Suprapubic skin (tissue), 4 donors: Measurements from ENCODE around the gene ATAD3C. TPM values are rescaled to one million over a fixed set of nuclear protein-coding genes. Genes with fewer than 3 reads are reported as not detected.

Experiments used
- DNase-seq, 2 donors: peaks; one replicate each; pipeline ENCODE4 v3.0.0-alpha.2; 2019; ENCODE audit warnings: low spot score in 2 of 2
- H3K27ac ChIP-seq: fragments of 200-600 bp; sonication (generic); one replicate; pipeline ENCODE4 v1.5.1; 2019
- H3K27me3 ChIP-seq: fragments of 200-600 bp; sonication (generic); one replicate; pipeline ENCODE4 v1.5.1; 2019
- H3K36me3 ChIP-seq: fragments of 200-600 bp; sonication (generic); one replicate; pipeline ENCODE4 v1.5.1; 2019
- H3K4me1 ChIP-seq: fragments of 200-600 bp; sonication (generic); one replicate; pipeline ENCODE4 v1.5.1; 2019
- H3K4me3 ChIP-seq: fragments of 200-600 bp; sonication (generic); one replicate; pipeline ENCODE4 v1.5.1; 2019; ENCODE audit warnings: mild to moderate bottlenecking
- H3K9me3 ChIP-seq: fragments of 200-600 bp; sonication (generic); one replicate; pipeline ENCODE4 v1.5.1; 2019
- EP300 ChIP-seq: sonication (generic); formaldehyde crosslinking; IDR thresholded peaks from one replicate; pipeline ENCODE4 v1.6.1; 2017; ENCODE audit warnings: antibody characterized with exemption
- POLR2A ChIP-seq, 2 donors: fragments of 450-650 bp; IDR thresholded peaks; one replicate each; pipeline ENCODE4 v1.6.1; 2017; ENCODE audit warnings: antibody characterized with exemption in 2 of 2, mild to moderate bottlenecking in 2 of 2, moderate library complexity in 2 of 2
- POLR2AphosphoS5 ChIP-seq, 3 donors: sonication (generic); formaldehyde crosslinking; IDR thresholded peaks; one replicate each; pipeline ENCODE4 v1.6.1; 2017; ENCODE audit warnings: antibody characterized with exemption in 3 of 3
- WGBS: methylation state at CpG from one replicate; pipeline ENCODE4 v1.1.5; 2018; 5-methylcytosine and 5-hydroxymethylcytosine counted together
- total RNA-seq, 4 donors: library from RNA; depleted of rRNA; stranded (reverse); fragments of >200 nt; gene quantifications; one replicate each; pipeline ENCODE4 v1.1.0, GENCODE V29; 2016
- TF ChIP-seq, protein P1 (sequence below), 2 donors: fragments of 200-600 bp in 1 of 2; fragments of 450-650 bp in 1 of 2; sonication (generic) in 1 of 2; IDR thresholded peaks; one replicate each; pipeline ENCODE4 v1.5.1; 2016 to 2019; ENCODE audit warnings: antibody characterized with exemption in 2 of 2, mild to moderate bottlenecking in 1 of 2, moderate library complexity in 1 of 2

Gene ATAD3C
- total RNA-seq, 4 donors from 2014 or later = 0.32 to 4.2 (median 1.2) TPM

DNA sequence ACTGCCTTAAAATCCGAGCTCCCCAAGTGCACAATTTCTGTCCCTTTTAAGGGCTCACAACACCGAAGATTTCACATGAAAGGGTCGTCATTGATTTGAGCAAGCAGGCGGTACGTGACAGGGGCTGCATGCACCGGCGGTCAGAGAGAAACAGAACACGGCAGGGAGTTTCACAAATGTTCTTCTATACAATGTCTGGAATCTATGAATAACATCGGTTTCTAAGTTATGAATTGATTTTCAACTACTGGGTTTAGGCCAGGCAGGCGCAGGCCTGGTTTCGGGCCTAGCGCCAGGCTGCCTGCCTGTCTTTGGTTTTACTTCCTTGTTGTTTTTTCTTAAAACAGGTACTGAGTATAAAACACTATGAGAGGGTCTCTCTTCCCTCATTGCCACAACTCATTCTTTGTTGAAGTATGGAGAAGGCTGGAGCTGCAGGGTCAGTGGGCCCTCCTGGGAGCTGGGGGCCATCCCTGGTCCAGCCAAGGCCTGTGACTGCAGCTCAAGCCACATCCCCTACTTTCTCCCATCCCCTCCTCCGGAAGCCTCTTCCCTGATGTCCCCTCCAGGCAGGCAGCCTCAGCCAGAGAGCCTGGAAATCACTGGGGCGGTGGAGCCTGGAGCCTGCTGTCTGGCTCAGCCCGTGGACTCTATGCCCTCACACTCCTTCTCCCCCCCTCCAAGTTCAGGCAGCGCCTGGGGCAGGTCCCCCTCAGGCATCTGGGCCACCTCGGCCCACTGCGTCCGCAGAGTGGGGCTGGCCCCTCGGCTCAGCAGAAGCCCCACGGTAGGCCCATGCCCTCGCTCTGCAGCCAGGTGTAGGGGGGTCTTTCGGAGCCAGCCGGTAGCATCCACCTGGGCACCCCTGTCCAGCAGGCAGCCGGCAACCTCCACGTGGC, 30.8 kb upstream of the ATAD3C start:
- 67% methylated on average over 12 of the region's 26 CpGs for WGBS

DNA sequence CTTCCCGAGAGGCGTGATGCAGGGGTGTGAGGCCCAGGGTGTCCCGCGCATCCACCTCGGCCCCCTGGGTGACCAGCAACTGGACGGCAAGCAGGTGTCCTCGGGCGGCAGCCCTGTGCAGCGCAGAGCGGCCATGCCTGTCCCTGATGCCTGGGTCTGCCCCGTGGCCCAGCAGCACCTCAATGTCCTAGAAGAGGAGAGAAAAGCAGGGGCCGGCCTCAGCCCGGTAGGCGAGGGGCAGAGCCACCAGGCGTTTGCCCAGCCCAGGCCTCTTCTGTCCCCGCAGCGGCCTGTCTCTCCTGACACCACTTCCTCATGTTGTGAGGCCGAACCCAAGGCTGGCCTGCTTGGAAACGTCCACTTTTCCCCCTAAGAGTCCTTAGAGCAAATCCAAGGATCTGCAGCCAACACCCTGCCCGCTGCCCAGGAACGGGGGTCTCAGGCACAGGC, 30.1 kb upstream of the ATAD3C start:
- no peaks in the 10 kb centered on the region for H3K36me3 ChIP-seq
- H3K9me3 ChIP-seq = no peaks in the 10 kb centered on the region
- no CpG with 5 or more reads among the region's 21 CpGs for WGBS
- no peak for DNase-seq
- H3K27me3 ChIP-seq = no peaks in the 10 kb centered on the region
- H3K4me3 ChIP-seq = peak overlapping the region; percentile 54
- no peak for TF ChIP-seq POLR2A (IDR thresholded peaks at IDR 0.05)
- TF ChIP-seq POLR2AphosphoS5 (IDR thresholded peaks at IDR 0.05) = no peak
- TF ChIP-seq, protein P1, sequence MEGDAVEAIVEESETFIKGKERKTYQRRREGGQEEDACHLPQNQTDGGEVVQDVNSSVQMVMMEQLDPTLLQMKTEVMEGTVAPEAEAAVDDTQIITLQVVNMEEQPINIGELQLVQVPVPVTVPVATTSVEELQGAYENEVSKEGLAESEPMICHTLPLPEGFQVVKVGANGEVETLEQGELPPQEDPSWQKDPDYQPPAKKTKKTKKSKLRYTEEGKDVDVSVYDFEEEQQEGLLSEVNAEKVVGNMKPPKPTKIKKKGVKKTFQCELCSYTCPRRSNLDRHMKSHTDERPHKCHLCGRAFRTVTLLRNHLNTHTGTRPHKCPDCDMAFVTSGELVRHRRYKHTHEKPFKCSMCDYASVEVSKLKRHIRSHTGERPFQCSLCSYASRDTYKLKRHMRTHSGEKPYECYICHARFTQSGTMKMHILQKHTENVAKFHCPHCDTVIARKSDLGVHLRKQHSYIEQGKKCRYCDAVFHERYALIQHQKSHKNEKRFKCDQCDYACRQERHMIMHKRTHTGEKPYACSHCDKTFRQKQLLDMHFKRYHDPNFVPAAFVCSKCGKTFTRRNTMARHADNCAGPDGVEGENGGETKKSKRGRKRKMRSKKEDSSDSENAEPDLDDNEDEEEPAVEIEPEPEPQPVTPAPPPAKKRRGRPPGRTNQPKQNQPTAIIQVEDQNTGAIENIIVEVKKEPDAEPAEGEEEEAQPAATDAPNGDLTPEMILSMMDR (IDR thresholded peaks at IDR 0.05) = no peak
- TF ChIP-seq EP300 = no peak
- H3K27ac ChIP-seq = peak overlapping the region; percentile 35
- H3K4me1 ChIP-seq = peaks cover 46% of the 10 kb centered on the region

More for the DNA sequence above, 30.8 kb upstream of the ATAD3C start:
- no peaks in the 10 kb centered on the region for H3K27me3 ChIP-seq
- H3K36me3 ChIP-seq = no peaks in the 10 kb centered on the region
- TF ChIP-seq POLR2AphosphoS5 (IDR thresholded peaks at IDR 0.05) = no peak
- TF ChIP-seq EP300 = no peak
- TF ChIP-seq POLR2A (IDR thresholded peaks at IDR 0.05) = no peak
- TF ChIP-seq, protein P1 (IDR thresholded peaks at IDR 0.05) = no peak
- DNase-seq = no peak
- H3K4me1 ChIP-seq = peaks cover 46% of the 10 kb centered on the region
- H3K4me3 ChIP-seq = no peak overlapping the region
- H3K9me3 ChIP-seq = no peaks in the 10 kb centered on the region
- H3K27ac ChIP-seq = peak overlapping the region; percentile 55

DNA sequence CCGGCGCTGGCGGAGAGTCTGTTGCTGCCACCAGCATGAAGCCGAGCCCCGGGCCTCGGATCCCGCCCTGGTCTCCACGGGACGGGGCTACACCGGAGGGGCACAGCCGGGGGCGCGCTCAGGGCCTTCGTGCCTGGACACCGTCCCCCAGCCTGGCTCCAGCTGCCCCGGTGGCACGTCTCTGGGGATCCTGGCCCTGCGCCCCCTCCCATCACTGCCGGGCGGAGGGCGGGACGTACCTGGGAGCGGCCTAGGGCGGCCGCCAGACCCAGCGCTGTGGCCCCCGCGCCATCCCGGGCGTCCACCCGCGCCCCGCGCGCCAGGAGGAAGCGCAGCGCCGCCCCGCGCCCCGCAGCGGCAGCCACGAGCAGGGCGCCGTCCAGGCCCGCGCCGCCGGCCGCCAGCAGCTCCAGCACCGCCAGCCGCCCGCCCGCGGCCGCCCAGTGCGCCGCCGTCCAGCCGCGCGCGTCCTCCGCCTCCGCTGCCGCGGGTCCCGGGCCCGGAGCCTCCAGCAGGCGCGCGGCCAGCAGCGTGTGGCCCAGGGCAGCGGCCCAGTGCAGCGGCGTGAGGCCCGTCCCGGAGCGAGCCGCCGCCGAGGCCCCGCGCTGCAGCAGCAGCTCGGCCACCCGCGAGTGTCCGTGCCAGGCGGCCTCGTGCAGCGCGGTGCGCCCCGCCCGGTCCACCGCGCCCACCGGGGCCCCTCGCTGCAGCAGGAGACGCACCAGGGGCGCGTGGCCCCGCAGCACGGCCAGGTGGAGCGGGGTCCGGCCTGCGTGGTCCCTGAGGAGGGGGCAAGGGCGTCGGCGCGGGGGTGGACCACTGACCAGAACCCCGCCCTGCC, 29.5 kb upstream of the ATAD3C start:
- H3K27me3 ChIP-seq = no peaks in the 10 kb centered on the region
- peak overlapping the region; percentile 35 for H3K27ac ChIP-seq
- no peaks in the 10 kb centered on the region for H3K36me3 ChIP-seq
- no peaks in the 10 kb centered on the region for H3K9me3 ChIP-seq
- no peak for DNase-seq
- peaks cover 46% of the 10 kb centered on the region for H3K4me1 ChIP-seq
- 0% methylated on average over 6 of the region's 112 CpGs for WGBS
- TF ChIP-seq POLR2AphosphoS5 (IDR thresholded peaks at IDR 0.05) = no peak
- TF ChIP-seq, protein P1 (IDR thresholded peaks at IDR 0.05) = peak in 1 of 2 donors; percentile 4
- H3K4me3 ChIP-seq = peak overlapping the region; percentile 54

- no peaks in the 10 kb centered on the region for H3K36me3 ChIP-seq
- peak overlapping the region; percentile 54 for H3K4me3 ChIP-seq
- no peaks in the 10 kb centered on the region for H3K9me3 ChIP-seq
- H3K27ac ChIP-seq = no peak overlapping the region
- WGBS = 49% methylated on average over 7 of the region's 12 CpGs
- no peaks in the 10 kb centered on the region for H3K27me3 ChIP-seq
- TF ChIP-seq POLR2AphosphoS5 (IDR thresholded peaks at IDR 0.05) (no peak), EP300 (no peak), POLR2A (IDR thresholded peaks at IDR 0.05) (no peak)
- TF ChIP-seq, protein P1 (IDR thresholded peaks at IDR 0.05) = no peak
- H3K4me1 ChIP-seq = peaks cover 46% of the 10 kb centered on the region
- DNase-seq = no peak
These were observed 28.8 kb upstream of the ATAD3C start for GRCh38 chr1:1420654-1421141.
